NK-92 treated with Interleukin-12 subunit alpha and Interleukin-12 subunit beta, amount 100 ng/mL, for 24 hours (cell line): ENCODE measurements around the gene RXRG.

Source experiments
- DNase-seq: peaks from one replicate; lab custom pipeline; 2025; lab: John Stamatoyannopoulos, UW

Gene RXRG

GRCh38 chr1:165409657-165410358, 35.1 kb downstream of the RXRG start:
- DNase-seq: no peak

GRCh38 chr1:165408518-165408917, 36.4 kb downstream of the RXRG start:
- no peak for DNase-seq

DNA sequence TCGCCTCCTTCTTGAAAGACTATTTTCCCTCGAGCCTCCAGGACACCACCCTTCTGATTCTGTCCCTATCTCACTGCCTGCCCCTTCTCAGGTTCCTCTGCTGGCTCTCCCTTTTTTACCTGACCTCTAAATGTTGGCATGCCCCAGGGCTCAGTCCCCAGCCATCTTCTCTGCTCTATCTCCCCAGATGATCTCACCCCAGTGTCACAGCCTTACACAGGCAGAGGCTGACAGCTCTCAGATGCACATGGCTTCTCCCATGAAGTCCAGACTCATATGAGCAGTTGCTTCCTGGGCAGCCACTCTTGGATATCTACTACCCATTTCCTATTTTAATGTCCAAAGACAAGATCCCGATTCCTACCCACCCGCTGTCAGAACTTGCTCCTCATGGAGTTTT, 37.5 kb downstream of the RXRG start:
- DNase-seq: no peak

GRCh38 chr1:165403835-165404482, 41.0 kb downstream of the RXRG start:
- no peak for DNase-seq

- no peak for DNase-seq
These were observed 42.3 kb downstream of the RXRG start for GRCh38 chr1:165402517-165403111.

DNA sequence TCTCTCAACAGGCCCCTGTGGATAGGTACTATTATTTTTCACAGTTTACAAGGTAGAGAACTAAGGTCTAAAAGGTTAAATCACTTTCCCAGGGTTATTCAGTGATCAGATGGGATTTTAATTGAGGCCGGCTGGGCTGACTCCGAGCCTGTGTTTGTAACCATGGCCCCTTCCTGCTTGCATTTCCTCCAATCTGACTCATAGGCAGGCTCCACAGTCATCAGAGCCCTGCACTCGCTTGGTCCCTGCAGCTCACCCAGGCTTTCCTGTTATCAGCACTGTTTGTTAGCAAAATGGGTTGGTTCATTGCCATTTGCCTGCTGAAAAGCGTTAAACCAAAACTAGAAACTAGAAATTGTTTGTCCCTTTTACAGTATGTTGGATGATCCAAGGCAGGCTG, 47.0 kb downstream of the RXRG start:
- DNase-seq: no peak

- DNase-seq: no peak
These were observed 49.0 kb downstream of the RXRG start for GRCh38 chr1:165395901-165396300.

- no peak for DNase-seq
These were observed 49.4 kb downstream of the RXRG start for GRCh38 chr1:165395478-165395877.

GRCh38 chr1:165392634-165393571, 52.0 kb downstream of the RXRG start:
- peak; percentile 76 for DNase-seq

GRCh38 chr1:165389609-165390008, 55.3 kb downstream of the RXRG start:
- DNase-seq: no peak

GRCh38 chr1:165387961-165388360, 57.0 kb downstream of the RXRG start:
- no peak for DNase-seq

- no peak for DNase-seq
These were observed 57.4 kb downstream of the RXRG start for GRCh38 chr1:165387505-165387904.

DNA sequence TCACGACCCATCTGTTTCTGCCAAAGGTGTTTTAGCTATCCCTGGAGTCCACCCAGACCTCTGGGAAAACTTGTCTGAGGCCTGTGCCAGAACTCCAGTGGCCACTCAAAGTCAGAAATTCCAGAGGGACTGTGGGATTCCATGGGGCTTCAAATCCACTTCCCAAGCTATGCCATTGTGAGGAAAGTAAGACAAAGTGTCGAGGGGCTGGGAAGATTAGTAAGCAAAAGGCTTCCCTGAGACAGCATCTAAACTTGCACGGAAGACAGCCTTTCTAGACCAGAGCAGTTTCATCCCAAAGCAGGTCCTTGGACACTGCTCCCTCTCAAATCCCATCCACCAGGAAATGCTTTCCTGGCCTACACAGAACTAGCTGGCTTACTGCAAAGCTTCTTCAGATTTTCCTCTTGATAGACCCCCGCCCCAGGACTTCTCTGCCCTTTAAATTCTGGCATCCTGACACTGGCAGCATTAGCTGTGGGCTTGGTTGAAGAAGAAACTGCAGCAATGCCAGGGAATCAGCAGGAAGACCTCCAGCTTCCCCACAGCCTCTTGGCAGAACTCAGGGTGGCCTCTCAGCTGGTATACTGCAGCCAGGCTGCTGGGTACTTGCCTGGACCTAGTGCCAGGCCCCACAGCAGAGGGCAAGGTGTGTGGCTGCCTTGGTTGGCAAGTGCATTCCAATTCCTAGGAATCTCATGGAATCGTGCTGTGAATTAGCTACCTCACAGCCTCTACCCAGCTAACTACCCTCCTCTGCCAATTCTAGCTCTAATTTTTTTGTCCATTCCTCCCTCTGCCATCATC, 61.1 kb downstream of the RXRG start:
- no peak for DNase-seq

DNA sequence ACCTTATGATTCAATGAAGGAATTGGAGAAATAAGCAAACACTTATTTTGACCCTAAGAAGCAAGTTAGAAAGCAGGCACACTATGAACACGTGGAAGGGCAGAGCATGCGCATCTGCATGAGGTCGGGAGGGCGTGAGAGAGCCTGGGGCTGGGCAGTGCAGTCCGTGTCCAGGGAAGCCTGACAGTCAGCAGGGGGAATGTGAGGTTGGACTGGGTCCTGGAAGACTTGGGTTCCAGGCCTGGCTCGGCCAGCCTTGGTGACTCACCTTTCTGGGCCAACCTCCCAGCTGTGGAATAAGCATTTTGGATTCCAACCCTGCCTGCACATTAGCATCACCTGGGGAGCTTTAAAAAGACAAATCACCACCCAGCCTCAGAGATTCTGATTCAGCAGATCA, 61.9 kb downstream of the RXRG start:
- DNase-seq: no peak

- DNase-seq: no peak
These were observed 63.0 kb downstream of the RXRG start for GRCh38 chr1:165381745-165382505.

DNA sequence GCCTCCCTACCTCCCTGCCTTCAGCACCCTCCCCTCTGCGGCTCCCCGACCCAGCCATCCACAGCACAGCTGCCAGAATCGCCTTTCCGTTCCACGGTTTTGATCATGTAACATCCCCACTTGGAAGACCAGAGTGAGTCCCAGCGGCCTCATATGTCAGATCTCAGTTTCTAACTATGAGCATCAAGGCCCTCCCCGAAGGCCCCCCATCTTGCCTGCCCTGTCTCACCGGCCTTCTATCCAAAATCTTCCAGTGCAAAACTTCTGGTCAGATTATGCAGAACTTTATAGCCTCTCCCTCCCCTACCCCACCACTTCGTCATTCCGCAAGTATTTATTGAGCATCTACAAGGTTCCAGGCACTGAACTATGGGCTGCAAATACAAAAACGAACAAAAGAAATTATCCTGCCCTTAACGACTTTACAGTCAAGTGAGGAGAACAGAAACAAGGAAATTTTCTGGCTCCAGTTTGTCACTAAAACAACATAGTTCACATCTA, 68.1 kb downstream of the RXRG start:
- DNase-seq: no peak

- DNase-seq: no peak
These were observed 68.7 kb downstream of the RXRG start for GRCh38 chr1:165376041-165376810.

DNA sequence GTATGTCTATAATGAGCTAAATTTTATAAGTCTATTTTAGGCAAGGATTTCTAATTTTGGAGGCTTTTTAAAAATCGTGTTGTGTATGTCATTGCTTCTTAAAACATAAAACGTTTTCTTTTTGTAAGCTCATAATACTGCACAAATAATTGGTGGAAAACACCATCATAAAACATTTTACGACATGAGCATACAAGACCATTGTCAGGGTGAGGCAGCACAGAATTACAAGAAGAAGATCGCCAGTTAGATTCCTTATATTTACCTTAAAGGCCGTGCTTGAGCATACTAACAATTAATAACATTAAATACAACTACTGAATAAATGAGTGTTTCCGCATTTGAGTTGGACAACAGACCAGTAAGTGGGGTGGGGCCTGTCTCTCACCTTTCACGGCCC, 69.3 kb downstream of the RXRG start:
- DNase-seq: no peak

DNA sequence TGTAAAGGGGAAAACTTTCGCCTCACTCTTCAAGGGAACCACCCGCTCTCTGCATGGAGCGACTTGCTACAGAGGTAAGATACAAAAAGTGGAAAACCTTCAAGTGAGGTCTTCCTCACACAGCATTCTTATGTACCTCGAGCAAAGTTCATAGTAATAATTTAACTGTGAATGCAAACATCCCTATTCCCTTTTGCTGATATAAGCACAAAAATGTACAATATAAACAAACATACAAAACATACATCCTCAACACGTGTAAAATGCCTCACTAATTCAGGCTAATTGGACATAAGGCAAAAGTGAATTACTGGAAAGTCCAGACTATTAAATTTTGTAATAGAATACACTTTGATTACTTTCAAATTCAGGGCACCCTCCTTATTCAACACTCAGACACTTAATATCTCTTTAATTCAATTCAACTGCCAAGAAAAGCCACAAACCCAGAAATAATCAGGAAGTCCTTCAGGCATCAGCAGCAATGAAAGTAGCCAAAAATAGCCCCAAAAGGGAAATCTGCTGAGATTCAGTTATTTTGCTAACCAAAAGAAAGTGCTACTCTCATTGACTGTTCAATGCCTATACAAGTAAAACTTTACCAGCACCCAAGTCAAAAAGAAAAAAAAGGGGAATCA, 73.2 kb downstream of the RXRG start:
- DNase-seq: no peak
